ENCODE data around the gene HNMT.
"Not testable (repeated sequence)": the region's sequence is repeated elsewhere in the genome, so short reads cannot be mapped to it uniquely, and the experiment has no call there.

Gene HNMT

DNA sequence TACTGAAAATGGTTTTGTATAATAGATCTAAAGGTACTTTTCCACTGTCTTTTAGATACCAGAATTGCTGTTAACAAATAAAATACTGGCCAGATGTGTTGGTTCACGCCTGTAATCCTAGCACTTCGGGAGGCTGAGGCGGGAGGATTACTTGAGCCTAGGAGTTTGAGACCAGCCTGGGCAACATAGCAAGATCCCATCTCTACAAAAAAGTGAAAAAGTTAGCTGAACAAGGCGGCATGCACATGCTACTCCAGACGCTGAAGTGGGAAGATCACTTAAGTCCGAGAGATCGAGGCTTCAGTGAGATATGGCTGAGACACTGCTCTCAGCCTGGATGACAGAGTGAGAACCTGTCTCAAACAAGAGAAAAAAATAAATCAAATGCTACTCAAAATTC is 2.8 kb downstream of the HNMT start:
- Histone ChIP-seq H4K20me1 (ENCODE audit: insufficient read depth, low read length) (no peaks in the 10 kb centered on the region), H3K79me2 (ENCODE audit: insufficient read depth, low read length) (no peaks in the 10 kb centered on the region), H3K4me2 (ENCODE audit: insufficient read depth, low read length) (no peak overlapping the region), H3K36me3 (ENCODE audit: insufficient read depth, low read length) (no peaks in the 10 kb centered on the region), H3K27me3 (ENCODE audit: insufficient read depth, low read length, poor library complexity) (no peaks in the 10 kb centered on the region), H2AFZ (ENCODE audit: low read depth, low read length) (no peak overlapping the region), H3K4me1 (ENCODE audit: insufficient read depth, low read length) (no peaks in the 10 kb centered on the region), H3K9ac (ENCODE audit: low read depth, low read length) (no peak overlapping the region), H3K9me3 (ENCODE audit: insufficient read depth, low read length, severe bottlenecking) (no peaks in the 10 kb centered on the region), H3K27ac (ENCODE audit: low read length) (no peak overlapping the region), H3K4me3 (ENCODE audit: low read depth in 1 of 2, low read length in 2 of 2) (no peak overlapping the region)
- ATAC-seq (ENCODE audit: insufficient read depth, low read depth) (no peak), DNase-seq (no peak)
- TF ChIP-seq EZH2 (IDR thresholded peaks at IDR 0.05; ENCODE audit: borderline replicate concordance, low read depth, low read length, severe bottlenecking) = no peak
- TF ChIP-seq, protein P1, sequence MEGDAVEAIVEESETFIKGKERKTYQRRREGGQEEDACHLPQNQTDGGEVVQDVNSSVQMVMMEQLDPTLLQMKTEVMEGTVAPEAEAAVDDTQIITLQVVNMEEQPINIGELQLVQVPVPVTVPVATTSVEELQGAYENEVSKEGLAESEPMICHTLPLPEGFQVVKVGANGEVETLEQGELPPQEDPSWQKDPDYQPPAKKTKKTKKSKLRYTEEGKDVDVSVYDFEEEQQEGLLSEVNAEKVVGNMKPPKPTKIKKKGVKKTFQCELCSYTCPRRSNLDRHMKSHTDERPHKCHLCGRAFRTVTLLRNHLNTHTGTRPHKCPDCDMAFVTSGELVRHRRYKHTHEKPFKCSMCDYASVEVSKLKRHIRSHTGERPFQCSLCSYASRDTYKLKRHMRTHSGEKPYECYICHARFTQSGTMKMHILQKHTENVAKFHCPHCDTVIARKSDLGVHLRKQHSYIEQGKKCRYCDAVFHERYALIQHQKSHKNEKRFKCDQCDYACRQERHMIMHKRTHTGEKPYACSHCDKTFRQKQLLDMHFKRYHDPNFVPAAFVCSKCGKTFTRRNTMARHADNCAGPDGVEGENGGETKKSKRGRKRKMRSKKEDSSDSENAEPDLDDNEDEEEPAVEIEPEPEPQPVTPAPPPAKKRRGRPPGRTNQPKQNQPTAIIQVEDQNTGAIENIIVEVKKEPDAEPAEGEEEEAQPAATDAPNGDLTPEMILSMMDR (IDR thresholded peaks at IDR 0.05; ENCODE audit: borderline replicate concordance, extremely low read depth, low read length, poor library complexity, severe bottlenecking) = no peak

DNA sequence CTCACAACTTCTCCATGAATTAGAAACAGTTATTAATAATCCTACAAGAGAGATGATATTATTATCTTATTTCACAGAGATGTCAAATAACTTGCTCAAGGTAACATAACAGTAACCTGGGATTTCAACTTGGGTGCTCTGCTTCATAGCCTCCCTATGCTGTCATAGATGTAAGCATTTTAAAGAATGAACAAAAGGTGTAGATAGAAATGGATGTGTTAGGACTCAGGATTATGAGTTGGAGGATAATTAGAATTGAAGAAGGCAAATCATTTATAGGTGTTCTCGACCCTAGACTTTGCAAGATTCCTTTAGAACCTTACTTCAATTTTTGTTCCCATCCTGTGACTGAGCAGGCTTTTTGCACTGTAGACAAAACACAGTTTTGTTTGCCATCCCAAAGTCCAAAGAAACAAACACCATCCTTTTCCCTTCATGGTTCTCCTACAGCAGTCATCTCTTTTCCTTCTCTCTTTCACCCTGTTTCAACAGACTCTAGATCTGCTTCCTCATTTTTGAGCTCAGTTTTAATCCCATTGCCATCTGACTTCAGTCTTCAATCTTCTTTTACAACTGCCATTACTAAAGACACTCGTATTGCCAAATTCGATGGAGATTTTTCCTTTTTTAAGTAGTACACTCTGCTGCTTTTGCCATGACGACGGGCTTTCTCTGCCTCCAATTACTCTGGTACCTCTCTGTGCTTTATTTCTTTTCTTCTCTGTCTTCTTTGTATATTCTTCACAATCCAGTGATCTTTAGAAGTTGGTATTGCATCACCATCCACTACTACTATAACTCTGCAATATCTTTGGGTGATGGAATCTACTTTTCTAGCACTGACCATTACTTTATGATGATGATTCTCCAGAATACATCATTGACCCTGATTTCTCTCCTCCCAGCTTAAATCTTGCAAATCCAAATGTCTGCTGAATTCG is 4.5 kb downstream of the HNMT start:
- no peak overlapping the region for H2AFZ ChIP-seq (ENCODE audit: low read depth, low read length)
- TF ChIP-seq EZH2 (IDR thresholded peaks at IDR 0.05; ENCODE audit: borderline replicate concordance, low read depth, low read length, severe bottlenecking) = no peak
- DNase-seq = no peak
- H3K4me3 ChIP-seq (ENCODE audit: low read depth in 1 of 2, low read length in 2 of 2) = no peak overlapping the region
- H3K4me2 ChIP-seq (ENCODE audit: insufficient read depth, low read length) = no peak overlapping the region
- ATAC-seq (ENCODE audit: insufficient read depth, low read depth) = no peak
- H3K79me2 ChIP-seq (ENCODE audit: insufficient read depth, low read length) = no peaks in the 10 kb centered on the region
- H3K27ac ChIP-seq (ENCODE audit: low read length) = no peak overlapping the region
- H3K36me3 ChIP-seq (ENCODE audit: insufficient read depth, low read length) = no peaks in the 10 kb centered on the region
- H3K27me3 ChIP-seq (ENCODE audit: insufficient read depth, low read length, poor library complexity) = no peaks in the 10 kb centered on the region
- H3K9me3 ChIP-seq (ENCODE audit: insufficient read depth, low read length, severe bottlenecking) = no peaks in the 10 kb centered on the region
- H3K9ac ChIP-seq (ENCODE audit: low read depth, low read length) = no peak overlapping the region
- H3K4me1 ChIP-seq (ENCODE audit: insufficient read depth, low read length) = no peaks in the 10 kb centered on the region
- H4K20me1 ChIP-seq (ENCODE audit: insufficient read depth, low read length) = no peaks in the 10 kb centered on the region

DNA sequence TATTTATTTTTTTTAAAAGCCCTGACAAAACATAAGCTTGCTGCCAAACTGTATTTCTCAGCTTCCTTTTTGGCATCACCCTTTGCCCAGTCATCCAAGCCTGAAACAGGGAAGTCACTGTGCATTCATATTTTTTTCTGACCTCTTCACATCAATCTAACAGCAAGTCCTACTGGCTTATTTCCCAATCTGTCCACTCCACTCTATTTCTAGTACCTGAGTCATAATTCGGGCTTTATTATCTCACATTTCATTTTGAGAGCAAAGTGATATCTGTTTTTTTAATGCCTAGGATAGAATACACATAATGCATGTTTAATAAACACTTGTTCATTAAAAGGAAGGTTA is 5.1 kb downstream of the HNMT start:
- no peaks in the 10 kb centered on the region for H3K4me1 ChIP-seq (ENCODE audit: insufficient read depth, low read length)
- no peak overlapping the region for H3K9ac ChIP-seq (ENCODE audit: low read depth, low read length)
- no peaks in the 10 kb centered on the region for H3K79me2 ChIP-seq (ENCODE audit: insufficient read depth, low read length)
- ATAC-seq (ENCODE audit: insufficient read depth, low read depth) (no peak), DNase-seq (no peak)
- TF ChIP-seq EZH2 (IDR thresholded peaks at IDR 0.05; ENCODE audit: borderline replicate concordance, low read depth, low read length, severe bottlenecking) = no peak
- TF ChIP-seq, protein P1 (IDR thresholded peaks at IDR 0.05; ENCODE audit: borderline replicate concordance, extremely low read depth, low read length, poor library complexity, severe bottlenecking) = no peak
- no peak overlapping the region for H3K4me3 ChIP-seq (ENCODE audit: low read depth in 1 of 2, low read length in 2 of 2)
- H3K27ac ChIP-seq (ENCODE audit: low read length) = no peak overlapping the region
- no peak overlapping the region for H2AFZ ChIP-seq (ENCODE audit: low read depth, low read length)
- H3K9me3 ChIP-seq (ENCODE audit: insufficient read depth, low read length, severe bottlenecking) = no peaks in the 10 kb centered on the region
- H3K4me2 ChIP-seq (ENCODE audit: insufficient read depth, low read length) = no peak overlapping the region
- no peaks in the 10 kb centered on the region for H4K20me1 ChIP-seq (ENCODE audit: insufficient read depth, low read length)
- no peaks in the 10 kb centered on the region for H3K27me3 ChIP-seq (ENCODE audit: insufficient read depth, low read length, poor library complexity)
- no peaks in the 10 kb centered on the region for H3K36me3 ChIP-seq (ENCODE audit: insufficient read depth, low read length)

DNA sequence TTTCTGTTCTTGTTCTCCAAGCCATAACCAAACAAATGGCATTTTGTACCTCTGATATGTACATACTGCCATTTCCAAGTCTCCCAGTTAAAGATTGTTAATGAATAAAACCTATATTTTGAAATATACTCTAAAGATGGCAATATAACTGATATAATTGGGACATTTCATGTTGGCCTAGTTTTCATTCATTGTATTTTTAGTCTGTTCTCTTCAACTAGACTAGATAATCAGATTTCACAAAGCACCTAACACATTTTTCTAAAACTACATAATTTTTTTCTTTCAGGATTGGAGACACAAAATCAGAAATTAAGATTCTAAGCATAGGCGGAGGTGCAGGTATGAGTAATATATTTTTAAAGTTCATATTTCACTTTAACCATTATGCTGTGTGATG is 5.6 kb downstream of the HNMT start:
- Histone ChIP-seq H4K20me1 (ENCODE audit: insufficient read depth, low read length) (no peaks in the 10 kb centered on the region), H3K9me3 (ENCODE audit: insufficient read depth, low read length, severe bottlenecking) (no peaks in the 10 kb centered on the region), H3K36me3 (ENCODE audit: insufficient read depth, low read length) (no peaks in the 10 kb centered on the region), H3K4me3 (ENCODE audit: low read depth in 1 of 2, low read length in 2 of 2) (no peak overlapping the region), H3K4me2 (ENCODE audit: insufficient read depth, low read length) (no peak overlapping the region), H3K79me2 (ENCODE audit: insufficient read depth, low read length) (no peaks in the 10 kb centered on the region), H3K4me1 (ENCODE audit: insufficient read depth, low read length) (no peaks in the 10 kb centered on the region), H3K27me3 (ENCODE audit: insufficient read depth, low read length, poor library complexity) (no peaks in the 10 kb centered on the region), H2AFZ (ENCODE audit: low read depth, low read length) (no peak overlapping the region), H3K27ac (ENCODE audit: low read length) (no peak overlapping the region), H3K9ac (ENCODE audit: low read depth, low read length) (no peak overlapping the region)
- TF ChIP-seq, protein P1 (IDR thresholded peaks at IDR 0.05; ENCODE audit: borderline replicate concordance, extremely low read depth, low read length, poor library complexity, severe bottlenecking) = no peak
- TF ChIP-seq EZH2 (IDR thresholded peaks at IDR 0.05; ENCODE audit: borderline replicate concordance, low read depth, low read length, severe bottlenecking) = no peak
- no peak for ATAC-seq (ENCODE audit: insufficient read depth, low read depth)
- DNase-seq = no peak

DNA sequence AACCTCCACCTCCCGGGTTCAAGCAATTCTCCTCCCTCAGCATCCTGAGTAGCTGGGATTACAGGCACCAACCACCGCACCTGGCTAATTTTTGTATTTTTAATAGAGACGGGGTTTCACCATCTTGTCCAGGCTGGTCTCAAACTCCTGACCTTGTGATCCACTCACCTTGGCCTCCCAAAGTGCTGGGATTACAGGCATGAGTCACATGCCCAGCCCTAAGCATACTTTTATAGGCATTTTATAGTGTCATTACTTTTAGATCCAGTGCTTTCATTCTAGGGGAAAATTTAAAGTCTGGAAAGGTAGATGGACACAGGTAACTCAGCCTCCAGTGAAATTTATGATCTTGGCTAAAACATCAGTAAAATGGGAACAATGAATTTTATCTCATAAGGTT is 7.0 kb downstream of the HNMT start:
- not testable (repeated sequence) for H3K4me2 ChIP-seq (ENCODE audit: insufficient read depth, low read length); H3K4me1 ChIP-seq (ENCODE audit: insufficient read depth, low read length); H3K79me2 ChIP-seq (ENCODE audit: insufficient read depth, low read length); H3K27ac ChIP-seq (ENCODE audit: low read length); ATAC-seq (ENCODE audit: insufficient read depth, low read depth); H2AFZ ChIP-seq (ENCODE audit: low read depth, low read length); H3K27me3 ChIP-seq (ENCODE audit: insufficient read depth, low read length, poor library complexity); H3K9ac ChIP-seq (ENCODE audit: low read depth, low read length); DNase-seq; H3K4me3 ChIP-seq (ENCODE audit: low read depth in 1 of 2, low read length in 2 of 2); H3K9me3 ChIP-seq (ENCODE audit: insufficient read depth, low read length, severe bottlenecking); H4K20me1 ChIP-seq (ENCODE audit: insufficient read depth, low read length); H3K36me3 ChIP-seq (ENCODE audit: insufficient read depth, low read length)

Data from DND-41 (cell line).